ENCODE measurements around the gene IFNAR2. TPM values are rescaled to one million over a fixed set of nuclear protein-coding genes. Genes with fewer than 3 reads are reported as not detected.

The IFNAR2 gene
- total RNA-seq, 4 donors from 2014 or later = 5.3 to 14.6 (median 10.4) TPM

GRCh38 chr21:33189824-33190223, 39.9 kb upstream of the IFNAR2 start:
- intact Hi-C loops (cut with DNase I) = no loop called here
- DNase-seq (ENCODE audit: extremely low spot score) = no peak
- TF ChIP-seq CTCF (IDR thresholded peaks at IDR 0.05) = no peak
- TF ChIP-seq POLR2AphosphoS5 (IDR thresholded peaks at IDR 0.05) = no peak
- no peak for TF ChIP-seq POLR2A (IDR thresholded peaks at IDR 0.05; ENCODE audit: low read depth)
- TF ChIP-seq EP300 (IDR thresholded peaks at IDR 0.05) = no peak
- no peaks in the 10 kb centered on the region for H3K9me3 ChIP-seq
- H3K27ac ChIP-seq (replicated peaks in 1 of 4) = no peak overlapping the region
- WGBS = 68% methylated on average over 3 of the region's 3 CpGs
- H3K27me3 ChIP-seq = peaks cover 0 to 15% (median 2%) of the 10 kb centered on the region in 4 donors
- H3K4me3 ChIP-seq = no peak overlapping the region
- peaks cover 0 to 3% (median 0%) of the 10 kb centered on the region in 4 donors for H3K4me1 ChIP-seq
- H3K36me3 ChIP-seq = no peaks in the 10 kb centered on the region

GRCh38 chr21:33196941-33197374, 32.8 kb upstream of the IFNAR2 start:
- 10% methylated on average over 14 of the region's 14 CpGs for WGBS
- DNase-seq (ENCODE audit: extremely low spot score) = no peak
- TF ChIP-seq POLR2A (IDR thresholded peaks at IDR 0.05; ENCODE audit: low read depth) = no peak
- TF ChIP-seq CTCF (IDR thresholded peaks at IDR 0.05) = peak; percentile 75 to 79 (median 77)
- Histone ChIP-seq H3K36me3 (no peaks in the 10 kb centered on the region), H3K4me3 (peak overlapping the region in 3 of 4 donors; percentile 4 to 28 (median 7)), H3K27ac (replicated peaks in 1 of 4) (peak overlapping the region; percentile 22 to 71 (median 50)), H3K4me1 (peaks cover 15 to 33% (median 29%) of the 10 kb centered on the region in 4 donors), H3K9me3 (no peaks in the 10 kb centered on the region), H3K27me3 (no peaks in the 10 kb centered on the region)
- intact Hi-C loops (cut with DNase I) = loop anchor here (2.0 to 5.0 kb wide), 3 partner anchors 160 to 364 kb away; no protein-coding TSS in a partner anchor

GRCh38 chr21:33197496-33197895, 32.2 kb upstream of the IFNAR2 start:
- Histone ChIP-seq H3K27me3 (no peaks in the 10 kb centered on the region), H3K4me1 (peaks cover 15 to 33% (median 29%) of the 10 kb centered on the region in 4 donors), H3K27ac (replicated peaks in 1 of 4) (peak overlapping the region; percentile 22 to 71 (median 50)), H3K4me3 (no peak overlapping the region), H3K9me3 (no peaks in the 10 kb centered on the region), H3K36me3 (no peaks in the 10 kb centered on the region)
- TF ChIP-seq POLR2A (IDR thresholded peaks at IDR 0.05; ENCODE audit: low read depth) (no peak), POLR2AphosphoS5 (IDR thresholded peaks at IDR 0.05) (no peak), EP300 (IDR thresholded peaks at IDR 0.05) (no peak), CTCF (IDR thresholded peaks at IDR 0.05) (no peak)
- 58% methylated on average over 4 of the region's 4 CpGs for WGBS
- no peak for DNase-seq (ENCODE audit: extremely low spot score)
- intact Hi-C loops (cut with DNase I) = loop anchor here (2.0 to 5.0 kb wide), 3 partner anchors 160 to 365 kb away; no protein-coding TSS in a partner anchor

DNA sequence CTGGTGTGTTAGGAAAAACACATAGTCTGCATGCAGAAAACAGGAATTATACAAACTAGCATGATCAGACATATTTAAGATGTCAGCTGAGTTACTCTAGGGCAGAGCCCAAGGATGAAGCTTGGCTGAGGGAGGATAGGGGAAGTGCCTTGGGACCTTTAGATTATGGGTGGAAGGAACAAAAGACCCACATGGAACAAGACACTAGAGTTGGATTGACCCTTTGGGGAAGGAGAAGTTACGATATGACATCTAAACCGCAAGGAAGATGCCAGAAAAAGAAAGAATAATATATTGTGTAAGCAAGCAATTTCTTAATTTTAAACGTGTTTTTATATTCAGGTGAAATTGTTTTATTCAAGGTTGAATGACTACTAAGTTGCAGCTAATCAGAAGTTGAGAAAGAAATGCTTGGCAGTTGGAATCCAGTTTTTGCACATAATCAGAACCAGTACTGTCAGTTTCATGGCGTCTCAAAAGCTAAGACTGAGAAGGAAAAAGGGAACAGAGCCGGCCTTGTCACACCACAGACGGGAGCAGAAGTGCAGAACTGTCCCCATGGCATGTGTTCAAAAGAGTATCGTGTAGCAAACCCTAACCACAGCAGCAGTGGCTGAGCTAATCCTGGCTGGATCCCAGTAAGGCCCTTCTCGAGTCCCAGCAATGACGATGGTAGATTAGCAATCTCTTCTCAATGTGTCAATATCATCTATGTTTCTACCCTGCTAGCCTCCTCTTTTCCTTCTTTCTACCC, 31.2 kb upstream of the IFNAR2 start:
- Histone ChIP-seq H3K27me3 (no peaks in the 10 kb centered on the region), H3K27ac (replicated peaks in 1 of 4) (peak overlapping the region; percentile 18 to 71 (median 52)), H3K9me3 (no peaks in the 10 kb centered on the region), H3K4me1 (peaks cover 20 to 36% (median 33%) of the 10 kb centered on the region in 4 donors), H3K36me3 (no peaks in the 10 kb centered on the region), H3K4me3 (no peak overlapping the region)
- 51% methylated on average over 9 of the region's 9 CpGs for WGBS
- no peak for DNase-seq (ENCODE audit: extremely low spot score)
- intact Hi-C loops (cut with DNase I) = loop anchor here (2.0 to 5.0 kb wide), 3 partner anchors 159 to 256 kb away; no protein-coding TSS in a partner anchor
- TF ChIP-seq EP300 (IDR thresholded peaks at IDR 0.05) = no peak
- no peak for TF ChIP-seq POLR2A (IDR thresholded peaks at IDR 0.05; ENCODE audit: low read depth)
- TF ChIP-seq CTCF (IDR thresholded peaks at IDR 0.05) = no peak
